Measurements from ENCODE around the gene SHROOM1.

GRCh38 chr5:132828846-132829494 is 1.5 kb downstream of the SHROOM1 start:
- no peak for TF ChIP-seq POLR2A (IDR thresholded peaks at IDR 0.05)
- TF ChIP-seq CTCF (IDR thresholded peaks at IDR 0.05): no peak
